ENCODE measurements around the gene CCDC188.

CCDC188 gene

DNA sequence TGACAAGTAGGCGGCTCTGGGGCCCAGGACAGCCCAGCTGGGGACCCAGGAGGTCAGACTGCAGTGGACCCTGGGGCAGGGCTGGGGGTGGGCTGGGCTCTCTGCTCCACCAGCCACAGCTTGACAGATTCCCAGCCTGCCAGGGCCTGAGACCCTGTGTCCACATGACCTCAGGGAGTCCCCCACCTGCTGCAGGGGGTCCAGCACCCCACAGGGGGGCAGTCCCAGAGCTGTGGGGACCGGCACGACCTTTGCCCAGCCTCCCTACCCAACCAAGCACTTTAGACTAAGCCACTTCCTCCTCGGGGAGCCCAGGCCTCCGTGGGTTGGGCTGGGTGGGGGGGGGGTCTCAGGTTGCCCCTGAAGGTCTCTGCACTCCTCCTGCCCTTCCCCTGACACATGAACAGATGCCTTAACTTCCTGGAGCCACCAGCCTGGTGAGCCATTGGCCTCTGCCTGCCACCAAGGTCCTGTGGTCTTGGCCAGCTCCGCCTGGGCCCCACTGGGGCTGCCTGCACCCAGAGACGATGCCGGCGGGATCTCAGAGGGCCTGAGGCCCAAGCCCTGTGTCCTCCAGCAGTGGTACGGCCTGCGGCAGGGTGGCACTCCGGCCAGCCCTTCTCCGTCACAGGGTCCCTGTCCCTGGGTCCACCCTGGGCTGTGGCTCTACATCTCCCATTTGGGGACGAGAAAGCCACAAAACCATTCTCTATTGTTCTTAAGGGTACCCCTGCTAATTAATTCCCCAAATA is 3.4 kb downstream of the CCDC188 start:
- DNase-seq (ENCODE audit: low read depth), result no peak

DNA sequence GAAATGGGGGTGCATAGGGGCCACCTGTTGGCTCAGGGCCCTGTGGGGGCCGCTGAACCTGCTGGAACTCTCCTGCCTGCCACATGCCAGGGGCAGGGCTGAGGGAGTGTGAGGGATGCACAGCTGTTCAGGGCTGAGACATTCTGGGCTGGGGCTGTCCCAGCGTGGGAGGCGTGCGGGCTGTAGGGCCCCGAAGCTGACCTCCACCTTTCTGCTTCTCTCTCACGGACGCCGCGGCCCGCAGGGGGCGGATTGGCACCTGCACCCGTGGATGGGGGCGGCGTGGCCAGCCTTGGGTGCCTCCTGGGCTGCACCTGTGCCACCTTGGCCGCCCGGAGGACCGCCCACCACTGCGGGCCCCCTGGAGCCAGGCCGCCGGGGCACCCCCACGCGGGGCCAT is 4.1 kb downstream of the CCDC188 start:
- no peak for DNase-seq (ENCODE audit: low read depth)

DNA sequence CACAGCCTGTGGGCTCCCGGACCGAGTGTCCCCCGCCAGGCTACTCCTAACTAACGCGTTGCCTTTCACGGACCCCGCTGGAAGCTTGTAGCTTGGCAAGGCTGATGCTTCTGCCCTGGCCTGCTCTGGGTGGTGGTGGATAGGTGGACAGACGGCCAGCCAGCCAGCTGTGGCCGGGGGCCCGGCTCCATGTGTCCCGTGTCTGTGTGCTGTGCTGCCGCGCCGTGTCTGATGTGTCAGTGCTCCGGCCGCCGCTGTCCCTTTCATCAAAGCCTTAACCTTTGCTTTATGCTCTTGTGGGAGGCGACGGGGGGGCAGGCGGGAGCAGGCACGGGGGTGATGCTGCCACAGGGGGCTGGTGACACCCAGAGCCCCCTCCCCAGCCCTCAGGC is 5.0 kb downstream of the CCDC188 start:
- DNase-seq (ENCODE audit: low read depth), result no peak

DNA sequence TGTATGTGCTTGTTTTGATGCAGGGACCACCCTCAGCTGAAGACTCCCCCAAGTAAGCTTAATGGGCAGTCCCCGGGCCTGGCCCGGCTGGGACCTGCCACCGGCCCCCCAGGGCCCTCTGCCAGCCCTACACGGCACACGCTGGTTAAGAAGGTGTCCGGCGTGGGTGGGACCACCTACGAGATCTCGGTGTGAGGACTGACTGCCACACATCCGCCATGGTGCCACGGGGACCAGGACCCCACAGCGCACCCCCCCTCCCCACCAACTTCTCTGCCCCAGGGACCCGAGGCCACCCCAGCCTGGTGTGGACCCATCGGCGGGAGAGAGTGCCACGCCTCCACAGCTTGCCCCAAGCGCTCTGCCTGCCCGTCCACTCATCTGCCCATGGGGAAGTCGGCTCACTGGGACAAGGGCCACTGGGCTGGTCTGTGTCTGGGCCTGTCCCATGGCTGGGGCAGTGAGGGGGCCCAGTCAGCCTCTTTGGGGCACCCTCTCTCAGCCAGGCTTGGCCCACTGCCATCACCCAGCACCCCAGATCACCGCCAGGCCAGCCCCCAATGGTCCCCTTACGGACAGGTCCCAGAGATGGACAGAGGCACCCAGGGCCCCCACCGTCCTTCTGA is 5.5 kb downstream of the CCDC188 start:
- DNase-seq (ENCODE audit: low read depth), result no peak

DNA sequence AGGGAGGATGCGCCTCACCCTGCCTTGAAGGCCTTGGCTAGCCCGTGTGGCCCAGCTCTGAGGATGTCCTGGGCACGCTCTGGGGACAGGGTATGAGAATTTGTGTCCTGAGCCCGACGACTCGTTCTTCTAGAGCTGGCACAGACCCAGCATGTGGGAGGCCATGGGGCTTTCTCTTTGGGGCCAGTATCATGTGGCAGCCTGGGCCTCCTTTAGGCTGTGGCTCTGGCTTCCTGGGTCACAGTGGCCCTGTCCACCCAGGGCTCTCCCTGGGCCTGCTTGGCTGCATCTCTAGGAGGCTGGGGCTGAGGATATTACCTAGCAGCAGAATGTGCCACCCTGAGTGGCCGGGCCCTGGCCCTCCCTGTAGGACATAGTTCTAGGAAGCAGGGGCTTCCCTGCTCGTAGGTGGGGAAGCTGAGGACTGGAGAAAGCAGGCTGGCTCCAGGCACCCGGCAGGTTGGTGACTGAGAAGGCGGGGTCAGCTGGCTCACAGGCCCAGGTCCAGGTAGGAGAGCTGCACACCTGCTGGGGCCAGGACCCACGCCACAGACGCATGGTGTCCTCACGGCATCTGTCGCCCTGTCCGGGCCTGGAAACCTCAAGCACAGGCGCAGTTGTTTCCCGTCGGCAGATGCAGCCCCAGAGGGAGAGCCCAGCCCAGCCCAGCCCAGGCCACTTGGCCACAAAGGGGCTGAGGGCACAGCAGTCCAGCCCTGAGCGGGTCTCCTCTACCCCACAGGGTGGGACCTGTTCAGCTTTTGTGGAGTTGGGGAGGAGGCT is 6.8 kb downstream of the CCDC188 start:
- no peak for DNase-seq (ENCODE audit: low read depth)

DNA sequence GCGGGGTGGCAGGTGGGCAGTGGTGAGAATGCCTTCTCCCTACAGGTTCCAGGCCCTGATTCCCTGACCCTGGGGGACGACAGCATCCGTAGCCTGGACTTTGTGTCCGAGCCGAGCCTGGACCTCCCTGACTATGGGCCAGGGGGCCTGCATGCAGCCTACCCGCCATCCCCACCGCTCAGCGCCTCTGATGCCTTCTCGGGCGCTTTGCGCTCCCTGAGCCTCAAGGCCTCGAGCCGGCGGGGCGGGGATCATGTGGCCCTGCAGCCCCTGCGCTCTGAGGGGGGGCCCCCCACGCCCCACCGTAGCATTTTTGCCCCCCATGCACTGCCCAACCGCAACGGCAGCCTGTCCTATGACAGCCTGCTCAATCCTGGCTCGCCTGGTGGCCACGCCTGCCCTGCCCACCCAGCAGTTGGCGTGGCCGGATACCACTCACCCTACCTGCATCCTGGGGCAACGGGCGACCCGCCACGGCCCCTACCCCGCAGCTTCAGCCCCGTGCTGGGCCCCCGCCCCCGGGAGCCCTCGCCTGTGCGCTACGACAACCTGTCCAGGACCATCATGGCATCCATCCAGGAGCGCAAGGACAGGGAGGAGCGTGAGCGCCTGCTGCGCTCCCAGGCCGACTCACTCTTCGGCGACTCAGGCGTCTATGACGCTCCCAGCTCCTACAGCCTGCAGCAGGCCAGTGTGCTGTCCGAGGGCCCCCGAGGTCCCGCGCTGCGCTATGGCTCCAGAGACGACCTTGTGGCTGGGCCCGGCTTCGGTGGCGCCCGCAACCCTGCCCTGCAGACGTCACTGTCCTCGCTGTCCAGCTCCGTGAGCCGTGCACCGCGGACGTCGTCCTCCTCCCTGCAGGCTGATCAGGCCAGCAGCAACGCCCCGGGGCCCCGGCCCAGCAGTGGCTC is 7.9 kb downstream of the CCDC188 start:
- no peak for DNase-seq (ENCODE audit: low read depth)

DNA sequence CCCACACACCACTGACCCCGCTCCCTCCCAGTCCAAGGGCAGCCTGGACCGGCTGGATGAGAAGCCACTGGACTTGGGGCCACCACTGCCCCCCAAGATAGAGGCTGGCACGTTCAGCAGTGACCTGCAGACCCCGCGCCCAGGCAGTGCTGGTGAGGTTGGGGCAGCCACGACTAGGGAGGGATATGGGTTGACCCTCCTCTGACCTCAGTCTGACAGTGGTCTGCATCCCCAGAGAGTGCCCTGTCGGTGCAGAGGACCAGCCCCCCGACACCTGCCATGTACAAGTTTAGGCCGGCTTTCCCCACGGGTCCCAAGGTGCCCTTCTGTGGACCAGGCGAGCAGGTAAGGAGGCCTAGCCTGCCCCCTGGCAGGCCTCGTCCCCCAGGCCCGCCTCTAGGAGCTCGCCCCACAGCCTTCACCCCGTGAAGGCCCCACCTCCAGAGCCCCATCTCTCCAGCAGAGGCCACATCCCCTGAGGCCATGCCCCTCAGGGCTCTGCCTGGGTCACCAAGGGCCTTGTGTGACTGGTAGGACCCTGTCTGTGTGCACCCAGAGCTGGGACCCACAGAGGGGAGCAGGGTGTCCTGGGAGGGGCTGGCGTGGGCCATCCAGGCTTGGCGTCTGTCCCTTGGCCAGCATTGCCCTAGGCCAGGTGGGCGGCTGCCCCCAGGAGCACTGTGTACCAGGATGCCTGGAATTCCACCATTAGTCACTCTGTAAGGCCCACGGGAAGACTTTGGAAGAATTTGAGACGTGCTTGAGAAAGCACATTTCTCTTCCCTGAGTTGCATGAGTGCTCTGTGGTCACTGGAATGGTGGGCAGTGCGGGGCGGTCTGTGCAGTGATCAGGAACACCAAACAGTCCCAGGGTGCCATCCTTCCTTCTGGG is 9.4 kb downstream of the CCDC188 start:
- no peak for DNase-seq (ENCODE audit: low read depth)

DNA sequence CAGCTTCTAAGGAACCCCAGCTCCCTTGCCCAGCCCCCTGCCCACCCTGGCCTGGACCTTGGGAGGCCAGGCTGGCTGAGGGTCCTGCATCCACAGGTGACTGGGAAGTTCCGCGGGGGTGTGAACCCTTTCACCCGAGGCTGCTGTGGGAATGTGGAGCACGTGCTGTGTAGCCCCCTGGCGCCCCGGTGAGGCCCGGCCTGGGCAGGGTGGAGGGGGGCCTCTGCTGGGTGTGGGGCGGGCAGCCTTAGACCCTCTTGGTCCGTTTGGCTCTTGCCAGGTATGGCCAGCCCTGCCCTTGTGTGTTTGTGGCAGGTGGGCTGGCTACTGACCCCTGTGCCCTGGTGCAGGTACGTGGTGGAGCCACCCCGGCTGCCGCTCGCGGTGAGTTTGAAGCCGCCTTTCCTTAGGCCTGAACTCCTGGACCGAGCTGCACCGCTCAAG is 10.3 kb downstream of the CCDC188 start:
- no peak for DNase-seq (ENCODE audit: low read depth)

DNA sequence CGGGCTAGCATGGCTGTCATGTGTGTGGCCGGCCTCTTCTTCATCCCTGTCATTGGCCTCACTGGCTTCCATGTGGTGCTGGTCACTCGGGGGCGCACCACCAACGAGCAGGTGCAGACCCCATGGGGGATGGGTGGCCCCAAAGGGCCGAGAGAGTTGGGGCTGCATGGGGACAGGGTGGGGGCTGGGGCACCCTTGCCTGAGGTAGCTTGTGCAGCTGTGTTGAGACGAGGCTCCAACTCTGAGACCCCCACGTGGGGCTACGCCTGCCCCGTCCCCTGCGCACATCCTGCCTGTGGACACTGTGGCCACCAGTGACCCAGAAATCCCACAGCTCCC is 10.8 kb downstream of the CCDC188 start:
- DNase-seq (ENCODE audit: low read depth), result no peak

DNA sequence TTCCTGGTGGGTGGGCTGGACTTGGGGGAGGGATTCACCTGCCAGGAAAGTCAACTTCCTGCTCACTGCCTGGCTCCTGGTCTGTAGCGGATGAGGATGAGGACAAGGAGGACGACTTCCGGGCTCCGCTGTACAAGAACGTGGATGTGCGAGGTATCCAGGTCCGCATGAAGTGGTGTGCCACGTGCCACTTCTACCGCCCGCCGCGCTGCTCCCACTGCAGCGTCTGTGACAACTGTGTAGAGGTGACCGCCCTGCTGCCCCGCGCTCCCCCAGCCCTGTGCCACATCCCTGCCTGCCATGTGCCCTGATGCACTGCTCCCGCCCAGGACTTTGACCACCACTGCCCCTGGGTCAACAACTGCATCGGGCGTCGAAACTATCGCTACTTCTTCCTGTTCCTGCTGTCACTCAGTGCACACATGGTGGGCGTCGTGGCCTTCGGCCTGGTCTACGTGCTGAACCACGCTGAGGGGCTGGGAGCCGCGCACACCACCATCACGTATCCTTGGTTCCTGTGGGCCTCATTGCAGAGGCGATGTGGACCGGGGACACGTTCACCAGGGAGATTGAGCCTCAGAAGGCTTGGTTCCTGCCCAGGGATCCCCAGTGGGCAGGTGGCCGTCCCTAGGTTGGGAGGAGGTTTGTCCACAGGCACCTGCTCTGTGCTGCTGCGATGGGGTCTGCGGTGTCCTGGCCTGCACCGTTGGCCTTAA is 11.3 kb downstream of the CCDC188 start:
- no peak for DNase-seq (ENCODE audit: low read depth)

DNA sequence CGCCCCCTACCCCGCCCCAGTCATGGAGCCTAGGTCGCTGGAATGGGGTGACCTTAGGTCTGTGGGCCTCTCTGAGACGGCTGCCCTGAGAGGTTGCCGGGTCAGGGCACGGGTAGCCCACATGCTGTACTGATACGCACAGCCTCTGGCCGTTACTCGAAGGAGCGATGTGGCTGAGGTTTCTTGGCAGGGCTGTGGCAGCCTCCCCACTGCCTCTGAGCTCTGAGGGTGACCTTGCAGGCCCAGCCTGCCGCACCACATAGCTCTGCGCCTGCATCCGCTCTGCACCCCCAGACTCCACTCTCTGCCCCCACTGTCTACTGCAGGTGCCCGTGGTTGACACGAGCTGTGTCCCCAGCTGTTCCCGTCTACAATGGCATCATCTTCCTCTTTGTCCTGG is 12.0 kb downstream of the CCDC188 start:
- DNase-seq (ENCODE audit: low read depth), result no peak

DNA sequence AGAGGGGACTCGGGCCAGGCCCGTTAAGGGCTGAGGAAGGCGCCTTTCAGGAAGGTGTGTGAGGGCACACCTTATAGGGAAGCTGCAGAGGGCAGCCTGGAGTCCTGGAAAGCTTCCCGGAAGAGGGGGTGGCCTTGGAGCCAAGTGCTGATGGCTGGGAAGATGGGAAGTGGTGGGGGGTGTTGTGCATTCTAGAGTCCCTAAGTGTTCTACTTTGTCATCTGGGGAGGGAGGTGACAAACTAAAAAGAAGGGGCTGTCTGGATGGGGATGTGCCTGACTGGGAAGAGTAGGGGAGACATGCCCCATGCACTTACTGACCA is 12.5 kb downstream of the CCDC188 start:
- DNase-seq (ENCODE audit: low read depth), result no peak

DNA sequence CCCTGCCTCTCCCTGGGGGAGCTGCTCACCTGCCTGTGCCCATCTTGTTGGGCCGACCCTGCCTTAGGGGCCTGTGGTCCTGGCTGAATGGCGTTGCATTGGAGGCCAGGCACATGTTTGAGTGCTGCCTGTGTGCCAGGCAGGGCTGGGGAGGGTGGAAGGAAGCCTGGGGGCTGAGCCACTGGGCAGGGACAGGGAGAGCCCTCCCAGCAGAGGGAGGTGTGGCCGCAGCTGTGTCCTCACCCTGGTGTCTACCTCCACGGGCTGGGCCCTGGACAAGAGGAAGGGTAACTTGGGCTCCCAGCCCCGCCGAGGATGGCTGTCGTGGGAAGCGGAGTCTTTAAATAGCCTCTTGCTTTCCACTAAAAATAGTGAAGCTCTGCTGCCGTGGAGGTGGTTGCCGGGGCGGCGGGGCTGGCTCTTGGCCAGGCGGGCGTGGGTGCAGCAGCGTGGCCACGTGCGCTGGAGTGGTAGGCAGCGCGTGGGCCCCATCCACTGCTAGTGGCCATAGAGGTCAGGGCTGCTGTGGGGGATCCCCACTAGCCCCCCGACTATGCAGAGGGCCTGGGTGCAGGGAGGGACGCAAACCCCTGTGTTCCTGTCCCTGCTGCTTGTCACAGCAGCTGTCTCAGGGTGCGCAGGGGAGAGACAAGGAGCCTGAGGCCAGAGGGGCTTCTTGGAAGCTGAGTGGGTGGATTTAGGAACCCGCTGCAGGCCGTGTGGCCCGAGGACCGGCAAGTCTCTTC is 13.0 kb downstream of the CCDC188 start:
- no peak for DNase-seq (ENCODE audit: low read depth)

DNA sequence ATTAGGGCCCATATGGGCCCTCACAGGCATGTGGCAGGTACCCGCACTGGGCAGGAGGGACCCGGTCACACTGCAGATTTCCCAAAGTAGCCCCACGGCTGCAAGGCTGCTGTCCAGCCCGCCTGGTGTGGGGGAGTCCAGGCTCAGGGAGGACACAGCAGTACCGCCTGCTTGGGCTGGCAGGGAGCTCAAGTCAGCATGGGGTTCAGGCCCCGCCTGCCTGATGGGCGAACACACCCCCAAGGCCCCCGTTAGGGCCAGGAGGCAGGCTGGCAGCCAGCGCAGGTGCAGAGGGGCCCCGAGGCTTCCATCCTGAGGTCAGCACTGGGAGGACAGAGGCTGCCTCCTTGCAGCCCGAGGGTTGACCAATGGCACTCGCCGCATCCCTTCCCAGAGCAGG is 13.7 kb downstream of the CCDC188 start:
- DNase-seq (ENCODE audit: low read depth), result no peak

DNA sequence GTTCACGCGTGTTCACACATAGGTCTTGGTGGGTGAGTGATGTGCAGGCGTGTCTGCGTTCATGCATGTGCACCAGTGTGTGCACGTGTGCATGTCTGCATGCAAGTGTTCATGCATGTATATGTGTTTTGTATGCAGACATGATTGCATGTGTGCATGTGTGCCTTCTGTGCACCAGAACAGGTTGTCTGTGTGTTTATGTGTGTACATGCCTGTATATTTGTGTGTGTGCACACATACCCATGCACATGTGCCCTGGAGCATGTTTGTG is 14.3 kb downstream of the CCDC188 start:
- no peak for DNase-seq (ENCODE audit: low read depth)

DNA sequence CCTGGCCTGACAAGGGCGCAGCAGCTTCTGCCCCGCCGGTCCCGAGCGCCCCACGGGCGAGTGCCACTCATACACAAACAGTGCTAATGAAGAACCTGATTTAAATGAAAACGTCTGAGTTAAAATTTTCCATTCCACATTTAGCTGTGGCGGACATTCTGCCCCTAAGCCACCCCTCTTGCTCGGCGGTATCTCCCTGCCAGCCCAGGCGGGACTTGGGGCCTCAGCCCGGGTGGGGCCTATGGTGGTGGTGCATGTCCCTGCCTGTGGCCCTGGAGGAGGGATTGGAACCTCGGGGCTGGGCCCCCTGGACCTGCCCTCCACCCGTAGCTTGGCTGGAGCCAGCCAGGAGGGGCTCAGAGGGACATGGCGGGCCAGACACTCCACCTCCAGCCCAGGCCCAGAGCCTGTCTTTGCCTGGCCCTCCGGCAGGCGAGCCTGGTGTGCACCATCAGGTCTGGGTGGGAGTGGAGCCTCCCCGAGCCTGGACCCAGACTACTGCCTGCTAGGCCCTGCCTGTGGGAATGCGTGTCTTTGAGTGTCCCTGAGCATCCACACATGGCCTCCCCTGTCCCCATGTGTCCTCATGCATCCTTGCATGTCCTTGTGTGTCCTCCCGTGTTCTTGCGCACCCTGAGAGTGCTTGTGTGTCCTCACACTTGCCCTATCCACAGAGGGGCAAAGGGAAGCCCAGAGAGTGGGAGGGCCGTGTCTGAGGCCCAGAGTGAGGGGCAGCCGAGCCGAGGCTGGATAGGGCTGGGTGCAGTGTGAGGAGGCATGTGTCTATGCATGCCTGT is 14.9 kb downstream of the CCDC188 start:
- DNase-seq (ENCODE audit: low read depth), result no peak

DNA sequence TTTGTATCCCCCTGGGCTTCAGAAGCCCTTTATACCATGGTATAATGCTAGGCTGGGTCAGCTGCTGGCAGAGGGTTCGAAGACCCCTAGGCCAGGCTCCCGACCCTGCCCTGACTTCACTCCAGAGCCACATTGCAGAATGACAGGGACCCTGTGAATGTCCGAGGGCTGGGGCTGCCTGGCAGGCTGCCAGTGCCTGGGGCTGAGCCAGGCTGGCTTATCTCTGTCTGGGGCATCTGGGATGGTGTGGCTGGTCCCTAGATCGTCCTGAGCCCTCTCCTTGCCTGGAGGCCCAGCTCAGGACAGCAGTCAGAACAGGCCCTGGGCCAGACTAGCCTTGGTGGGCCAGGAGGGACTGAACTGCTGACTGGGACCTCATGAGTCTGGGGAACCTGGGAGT is 15.6 kb downstream of the CCDC188 start:
- DNase-seq (ENCODE audit: low read depth), result no peak

DNA sequence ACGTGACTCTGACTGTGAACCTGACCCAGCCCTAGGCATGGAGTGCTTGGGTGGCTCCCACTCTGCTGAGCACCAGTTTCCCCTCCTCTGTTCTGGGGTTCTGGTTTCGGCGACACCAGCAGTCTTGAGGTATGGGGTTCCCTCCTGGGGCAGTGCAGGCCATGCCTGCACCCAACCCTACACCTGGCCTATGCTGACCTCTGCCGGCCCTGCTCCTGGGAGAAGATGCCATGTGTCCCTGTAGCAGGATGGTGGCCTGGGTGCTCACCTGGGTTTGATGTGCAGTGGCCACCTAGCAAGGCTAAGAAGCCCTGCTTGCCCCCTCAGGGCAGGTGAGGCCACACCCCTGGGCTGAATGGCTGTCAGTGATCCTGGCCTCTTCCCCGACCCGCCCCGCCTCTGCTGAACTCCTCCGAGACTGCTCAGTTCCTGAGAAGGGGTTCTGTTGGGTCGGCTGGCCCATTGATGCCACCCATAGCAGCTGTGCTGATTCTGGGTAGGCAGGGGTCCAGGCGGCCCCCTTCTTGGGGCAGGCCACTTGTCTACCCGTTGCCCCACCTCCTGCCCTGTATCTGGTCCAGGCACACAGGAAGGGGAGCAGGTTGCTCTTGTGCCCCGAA is 16.8 kb downstream of the CCDC188 start:
- no peak for DNase-seq (ENCODE audit: low read depth)

DNA sequence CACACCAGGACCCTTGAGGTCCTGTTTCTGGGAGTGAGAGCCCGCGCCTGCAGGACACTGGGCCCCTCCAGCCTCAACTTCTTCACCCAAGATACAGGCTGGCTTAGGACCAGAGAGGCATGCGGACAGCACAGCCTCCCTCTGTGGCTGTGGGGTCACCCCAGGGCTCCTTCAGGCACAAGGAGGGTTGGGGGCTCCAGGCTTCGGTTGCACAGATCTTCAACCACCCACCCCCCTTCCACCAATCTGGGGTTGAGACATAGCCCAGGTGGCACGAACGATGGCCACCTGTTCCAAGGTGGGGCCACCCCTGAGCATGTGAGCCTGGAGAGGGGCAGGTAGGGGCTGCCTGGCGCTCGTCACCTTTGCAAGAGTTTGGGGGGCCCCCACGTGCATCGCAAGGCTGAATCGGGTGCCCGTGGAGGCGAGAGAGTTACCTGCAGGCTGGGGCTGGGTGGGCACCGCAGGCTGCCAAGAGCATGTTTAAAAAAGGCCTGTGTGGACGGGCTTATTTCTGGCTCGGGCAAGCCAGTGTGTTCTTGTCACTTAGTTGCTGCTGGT is 18.1 kb downstream of the CCDC188 start:
- no peak for DNase-seq (ENCODE audit: low read depth)
